Upper lobe of left lung (tissue), 4 donors: ENCODE data around the gene ACTL6B.

Experiments used
- CTCF ChIP-seq, 6 experiments: fragments of 450-650 bp in 4 of 6; fragments of 200-600 bp in 2 of 6; sonication (generic) in 2 of 6; IDR thresholded peaks; one replicate each; pipeline ENCODE4 v1.5.1; 2016 to 2019; ENCODE audit warnings: antibody characterized with exemption in 6 of 6
- EP300 ChIP-seq, 4 donors: sonication (generic); formaldehyde crosslinking; IDR thresholded peaks; one replicate each; pipeline ENCODE4 v1.5.1; 2017; ENCODE audit warnings: antibody characterized with exemption in 4 of 4, control low read depth in 2 of 4
- POLR2A ChIP-seq, 4 donors: fragments of 450-650 bp; IDR thresholded peaks; one replicate each; pipeline ENCODE4 v1.5.1; 2016 to 2017; ENCODE audit warnings: antibody characterized with exemption in 4 of 4, mild to moderate bottlenecking in 2 of 4

- TF ChIP-seq CTCF (IDR thresholded peaks at IDR 0.05) (no peak), POLR2A (IDR thresholded peaks at IDR 0.05) (no peak), EP300 (IDR thresholded peaks at IDR 0.05) (no peak)
Observed at GRCh38 chr7:100685631-100686145, 29.4 kb upstream of the ACTL6B start.
